Endothelial cell of umbilical vein (primary cell): ENCODE results near the gene PLEKHG2. TPM values are rescaled to one million over a fixed set of nuclear protein-coding genes. Genes with fewer than 3 reads are reported as not detected.

Source experiments
- BruUV-seq: library from RNA; stranded (reverse); fragments of 400-500 nt; replicated peaks from 2 replicates; lab custom pipeline; 2021; lab: Mats Ljungman, UMichigan
- CTCF ChIA-PET: fragments of 300-600, 350-600 bp; sonication (Branson Sonifier 250); formaldehyde crosslinking; loops from one replicate; lab custom pipeline; 2021; ENCODE audit warnings: antibody characterized with exemption, inconsistent platforms; lab: Charles Lee
- POLR2A ChIA-PET: fragments of 300-600, 350-600 bp; sonication (Branson Sonifier 250); formaldehyde crosslinking; loops from one replicate; lab custom pipeline; 2021; ENCODE audit warnings: antibody characterized with exemption, inconsistent platforms; lab: Charles Lee
- DNase-seq: peaks from one replicate; pipeline ENCODE4 v3.0.0-alpha.2; 2011; ENCODE audit warnings: low read depth, low spot score
- FAIRE-seq: peaks from 2 replicates; lab custom pipeline; 2011; peaks lifted over from hg19 to GRCh38; lab: Jason Lieb, UNC
- H2AFZ ChIP-seq: 2 replicates; pipeline ENCODE4 v1.6.0; 2012; ENCODE audit warnings: low read depth, low read length, control low read depth, inconsistent platforms
- H3K27ac ChIP-seq: 2 replicates; pipeline ENCODE4 v1.5.1; 2011; ENCODE audit warnings: low read depth, mild to moderate bottlenecking, control low read depth, low read length, moderate library complexity; ENCODE audit not compliant: insufficient read depth
- H3K27me3 ChIP-seq, 2 experiments: 2 replicates each; pipeline versions ENCODE4 v1.6.0 to v1.6.1; 2011; ENCODE audit warnings: low read length in 2 of 2, mixed read lengths in 1 of 2; ENCODE audit not compliant: control insufficient read depth in 2 of 2, insufficient read depth in 2 of 2
- H3K36me3 ChIP-seq, 2 experiments: 2 replicates in 1 of 2; 3 replicates in 1 of 2; pipeline ENCODE4 v1.5.1; 2011; ENCODE audit warnings: low read length in 2 of 2, mild to moderate bottlenecking in 1 of 2, moderate library complexity in 1 of 2; ENCODE audit not compliant: control insufficient read depth in 2 of 2, insufficient read depth in 2 of 2; ENCODE audit errors: extremely low read depth in 1 of 2
- H3K4me1 ChIP-seq: 3 replicates; pipeline ENCODE4 v1.5.1; 2011; ENCODE audit warnings: mild to moderate bottlenecking, low read length; ENCODE audit not compliant: control insufficient read depth, insufficient read depth; ENCODE audit errors: extremely low read depth
- H3K4me2 ChIP-seq: 2 replicates; pipeline ENCODE4 v1.6.1; 2011; ENCODE audit warnings: low read length, control low read depth, mixed read lengths; ENCODE audit not compliant: insufficient read depth
- H3K4me3 ChIP-seq, 3 experiments: fragments of 200-600 bp in 1 of 3; sonication (generic), shearing (Covaris generic) in 1 of 3; replicated peaks in 1 of 3; 2 replicates each; pipeline ENCODE4 v1.5.1; 2011 to 2016; ENCODE audit warnings: control low read depth in 3 of 3, low read length in 3 of 3, mild to moderate bottlenecking in 2 of 3, inconsistent platforms in 1 of 3, low read depth in 1 of 3, moderate library complexity in 1 of 3; ENCODE audit not compliant: insufficient read depth in 1 of 3
- H3K79me2 ChIP-seq: 2 replicates; pipeline ENCODE4 v1.6.0; 2012; ENCODE audit warnings: low read length, inconsistent platforms; ENCODE audit not compliant: control insufficient read depth, insufficient read depth
- H3K9ac ChIP-seq: replicated peaks from 2 replicates; pipeline ENCODE3; 2011; ENCODE audit warnings: low read length, control low read depth; ENCODE audit not compliant: insufficient read depth; ENCODE audit errors: extremely low read depth
- H3K9me1 ChIP-seq: replicated peaks from 3 replicates; pipeline ENCODE4 v1.6.0; 2011; ENCODE audit warnings: mild to moderate bottlenecking, low read length; ENCODE audit not compliant: control insufficient read depth, insufficient read depth; ENCODE audit errors: extremely low read depth
- H3K9me3 ChIP-seq: replicated peaks from 2 replicates; pipeline ENCODE4 v1.5.1; 2012; ENCODE audit warnings: low read length, inconsistent platforms; ENCODE audit not compliant: control insufficient read depth, insufficient read depth
- H4K20me1 ChIP-seq: replicated peaks from 2 replicates; pipeline ENCODE3; 2011; ENCODE audit warnings: mild to moderate bottlenecking, low read length; ENCODE audit not compliant: control insufficient read depth, insufficient read depth; ENCODE audit errors: extremely low read depth
- CTCF ChIP-seq, 2 donors: IDR thresholded peaks; 1 replicate in 1 of 2; 2 replicates in 1 of 2; pipeline ENCODE4 v1.5.1; 2011; ENCODE audit warnings: low read length in 2 of 2, mild to moderate bottlenecking in 2 of 2, moderate library complexity in 2 of 2, control low read depth in 1 of 2, inconsistent platforms in 1 of 2, low read depth in 1 of 2; ENCODE audit not compliant: insufficient read depth in 1 of 2; ENCODE audit errors: extremely low read depth in 1 of 2
- EZH2 ChIP-seq: IDR thresholded peaks from 2 replicates; pipeline ENCODE4 v1.6.1; 2012; ENCODE audit warnings: borderline replicate concordance, low read depth, mild to moderate bottlenecking, moderate library complexity, low read length, inconsistent platforms; ENCODE audit not compliant: severe bottlenecking
- FOS ChIP-seq: IDR thresholded peaks from 2 replicates; pipeline ENCODE4 v1.6.1; 2011; ENCODE audit warnings: mild to moderate bottlenecking, low read length, moderate library complexity, borderline replicate concordance; ENCODE audit not compliant: insufficient read depth
- GATA2 ChIP-seq: IDR thresholded peaks from 2 replicates; pipeline ENCODE4 v1.7.0; 2011; ENCODE audit warnings: low read depth, mild to moderate bottlenecking, moderate library complexity, mixed read lengths, low read length; ENCODE audit not compliant: insufficient read length, insufficient read depth
- JUN ChIP-seq: IDR thresholded peaks from 2 replicates; pipeline ENCODE4 v1.6.1; 2011; ENCODE audit warnings: borderline replicate concordance, low read depth; ENCODE audit not compliant: insufficient read length, insufficient read depth
- MAX ChIP-seq: IDR thresholded peaks from 2 replicates; pipeline ENCODE4 v1.6.1; 2011; ENCODE audit not compliant: insufficient read depth, insufficient read length
- MYC ChIP-seq: IDR thresholded peaks from one replicate; pipeline ENCODE4 v1.6.1; 2011; ENCODE audit warnings: mild to moderate bottlenecking, low read depth, low read length
- POLR2A ChIP-seq: IDR thresholded peaks from 2 replicates; pipeline ENCODE4 v1.6.1; 2012; ENCODE audit warnings: low read depth, mild to moderate bottlenecking, control low read depth, low read length
- POLR2AphosphoS5 ChIP-seq: IDR thresholded peaks from 2 replicates; pipeline ENCODE4 v1.6.1; 2012; ENCODE audit warnings: low read depth, mild to moderate bottlenecking, control low read depth, low read length, moderate library complexity; ENCODE audit not compliant: insufficient read depth
- dilution Hi-C: fragments of 300-500 bp; cut with MboI; formaldehyde crosslinking; loops from one replicate; pipeline ENCODE4 v1.15.0; 2019; ENCODE audit warnings: low sequenced_read_pairs; ENCODE audit not compliant: extremely low pct_ligation_motif_present
- intact Hi-C: fragments of 100-400 bp; cut with micrococcal nuclease; formaldehyde crosslinking; loops from one replicate; pipeline ENCODE4 v1.10.0; 2022
- polyA plus RNA-seq, 4 experiments: library from polyadenylated mRNA; depleted of rRNA in 3 of 4; stranded (reverse) in 3 of 4; unstranded in 1 of 4; fragments of >200 nt; gene quantifications; 2 replicates each; pipeline versions ENCODE4 v1.2.1 to v1.2.3, GENCODE V29; 2011 to 2012; ENCODE audit warnings: missing spikeins in 1 of 4
- total RNA-seq: library from RNA; stranded (reverse); gene quantifications from 2 replicates; pipeline ENCODE4 v1.2.3, GENCODE V29; 2021

Gene PLEKHG2
- total and polyA plus RNA-seq, 2 donors (not counting 3 experiments of a cell fraction or from before 2014, with no cell fraction given): 44.7 to 74.1 TPM

GRCh38 chr19:39365531-39365930 lies 46.9 kb upstream of the PLEKHG2 start:
- Histone ChIP-seq H3K79me2 (no peaks in the 10 kb centered on the region), H3K27me3 (no peaks in the 10 kb centered on the region), H3K9me3 (no peaks in the 10 kb centered on the region), H3K9me1 (no peaks in the 10 kb centered on the region), H3K4me1 (peaks cover 12% of the 10 kb centered on the region), H3K27ac (no peak overlapping the region), H4K20me1 (no peaks in the 10 kb centered on the region), H3K36me3 (peaks cover 2 to 23% of the 10 kb centered on the region in 2 experiments), H2AFZ (no peak overlapping the region), H3K4me3 (no peak overlapping the region), H3K9ac (no peak overlapping the region), H3K4me2 (no peak overlapping the region)
- intact Hi-C loops (no loop called here), dilution Hi-C loops (no loop called here)
- TF ChIP-seq MAX (no peak), EZH2 (no peak), POLR2AphosphoS5 (no peak), FOS (no peak), MYC (no peak), CTCF (IDR thresholded peaks at IDR 0.05; ENCODE audit: extremely low read depth in 1 of 2, insufficient read depth in 1 of 2, low read depth in 1 of 2, low read length in 2 of 2) (no peak), JUN (no peak), POLR2A (no peak), GATA2 (no peak)
- no TSS peak for BruUV-seq
- FAIRE-seq: no peak
- ChIA-PET CTCF (no interaction called here), POLR2A (no interaction called here)
- DNase-seq: no peak
